Mesodermal cell (in vitro differentiated cells): ENCODE results near the gene MPPED1.

ENCODE experiments used
- H3K27ac ChIP-seq: 2 replicates; pipeline ENCODE4 v1.7.0; 2013; ENCODE audit warnings: mild to moderate bottlenecking, low read depth, low read length, moderate library complexity; ENCODE audit not compliant: severe bottlenecking
- H3K36me3 ChIP-seq: 2 replicates; pipeline ENCODE4 v1.7.1; 2013; ENCODE audit warnings: mild to moderate bottlenecking, low read length, moderate library complexity; ENCODE audit not compliant: control insufficient read depth, insufficient read depth
- H3K4me1 ChIP-seq: one replicate; pipeline ENCODE4 v1.7.1; 2013; ENCODE audit warnings: mild to moderate bottlenecking, low read length; ENCODE audit not compliant: insufficient read depth, control insufficient read depth, poor library complexity, severe bottlenecking
- H3K4me3 ChIP-seq: 2 replicates; pipeline ENCODE4 v1.7.0; 2013; ENCODE audit warnings: low read length, control low read depth, mild to moderate bottlenecking; ENCODE audit not compliant: insufficient read depth, poor library complexity, severe bottlenecking; ENCODE audit errors: extremely low read depth
- H3K9me3 ChIP-seq: 2 replicates; pipeline ENCODE4 v1.7.1; 2013; ENCODE audit warnings: mild to moderate bottlenecking, low read length, moderate library complexity; ENCODE audit not compliant: control insufficient read depth
- WGBS, 2 experiments: methylation state at CpG; one replicate each; pipeline ENCODE4 v1.1.5; 2013; ENCODE audit warnings: missing lambda C conversion rate in 2 of 2; ENCODE audit not compliant: insufficient coverage in 2 of 2; 5-methylcytosine and 5-hydroxymethylcytosine counted together

MPPED1 gene

GRCh38 chr22:43424666-43425630 lies 13.1 kb downstream of the MPPED1 start:
- no peaks in the 10 kb centered on the region for H3K36me3 ChIP-seq
- no peaks in the 10 kb centered on the region for H3K9me3 ChIP-seq

GRCh38 chr22:43425976-43426785 lies 14.4 kb downstream of the MPPED1 start:
- 87 to 88% methylated on average over 13 to 16 of the region's 22 CpGs for WGBS, 2 experiments
- Histone ChIP-seq H3K4me3 (no peak overlapping the region), H3K27ac (no peak overlapping the region), H3K36me3 (no peaks in the 10 kb centered on the region), H3K9me3 (no peaks in the 10 kb centered on the region), H3K4me1 (no peaks in the 10 kb centered on the region)

More at GRCh38 chr22:43424666-43425630, 13.1 kb downstream of the MPPED1 start:
- no peaks in the 10 kb centered on the region for H3K4me1 ChIP-seq
- no peak overlapping the region for H3K4me3 ChIP-seq
- no peak overlapping the region for H3K27ac ChIP-seq
- WGBS, 2 experiments, result 90 to 92% methylated on average over 18 to 35 of the region's 39 CpGs

GRCh38 chr22:43426816-43427215 lies 15.0 kb downstream of the MPPED1 start:
- H3K4me3 ChIP-seq, result no peak overlapping the region
- H3K9me3 ChIP-seq, result no peaks in the 10 kb centered on the region
- no peaks in the 10 kb centered on the region for H3K4me1 ChIP-seq
- H3K27ac ChIP-seq, result no peak overlapping the region
- WGBS, 2 experiments, result 83 to 90% methylated on average over 2 to 4 of the region's 7 CpGs
- H3K36me3 ChIP-seq, result no peaks in the 10 kb centered on the region

- no peaks in the 10 kb centered on the region for H3K4me1 ChIP-seq
- H3K9me3 ChIP-seq, result no peaks in the 10 kb centered on the region
- no peak overlapping the region for H3K4me3 ChIP-seq
- H3K27ac ChIP-seq, result no peak overlapping the region
- WGBS, 2 experiments, result 81 to 86% methylated on average over 22 to 23 of the region's 23 CpGs
- no peaks in the 10 kb centered on the region for H3K36me3 ChIP-seq
Observed at GRCh38 chr22:43427296-43428004, 15.6 kb downstream of the MPPED1 start.

GRCh38 chr22:43428005-43428485 lies 16.2 kb downstream of the MPPED1 start:
- 82 to 86% methylated on average over 7 to 8 of the region's 10 CpGs for WGBS, 2 experiments
- H3K9me3 ChIP-seq, result no peaks in the 10 kb centered on the region
- H3K27ac ChIP-seq, result no peak overlapping the region
- H3K36me3 ChIP-seq, result no peaks in the 10 kb centered on the region
- no peaks in the 10 kb centered on the region for H3K4me1 ChIP-seq
- H3K4me3 ChIP-seq, result no peak overlapping the region

- WGBS, 2 experiments, result 89 to 97% methylated on average over 5 to 8 of the region's 9 CpGs
- Histone ChIP-seq H3K27ac (no peak overlapping the region), H3K36me3 (no peaks in the 10 kb centered on the region), H3K4me1 (no peaks in the 10 kb centered on the region), H3K4me3 (no peak overlapping the region), H3K9me3 (no peaks in the 10 kb centered on the region)
Observed at GRCh38 chr22:43428521-43428920, 16.7 kb downstream of the MPPED1 start.

GRCh38 chr22:43429426-43429825 lies 17.6 kb downstream of the MPPED1 start:
- Histone ChIP-seq H3K4me3 (no peak overlapping the region), H3K27ac (no peak overlapping the region), H3K9me3 (no peaks in the 10 kb centered on the region), H3K36me3 (no peaks in the 10 kb centered on the region), H3K4me1 (no peaks in the 10 kb centered on the region)
- WGBS, 2 experiments, result 80 to 100% methylated on average over 1 to 3 of the region's 5 CpGs

- WGBS, 2 experiments, result 69 to 82% methylated on average over 4 of the region's 8 CpGs
- H3K4me3 ChIP-seq, result no peak overlapping the region
Observed at GRCh38 chr22:43431808-43432554, 20.2 kb downstream of the MPPED1 start.

GRCh38 chr22:43432883-43433415 lies 21.1 kb downstream of the MPPED1 start:
- 83 to 88% methylated on average over 4 of the region's 5 CpGs for WGBS, 2 experiments
- no peaks in the 10 kb centered on the region for H3K36me3 ChIP-seq
- H3K4me3 ChIP-seq, result no peak overlapping the region
- no peaks in the 10 kb centered on the region for H3K9me3 ChIP-seq
- H3K27ac ChIP-seq, result no peak overlapping the region
- no peaks in the 10 kb centered on the region for H3K4me1 ChIP-seq

More at GRCh38 chr22:43431808-43432554, 20.2 kb downstream of the MPPED1 start:
- Histone ChIP-seq H3K27ac (no peak overlapping the region), H3K36me3 (no peaks in the 10 kb centered on the region), H3K9me3 (no peaks in the 10 kb centered on the region), H3K4me1 (no peaks in the 10 kb centered on the region)
